ENCODE results near the gene LBHD2. TPM values are rescaled to one million over a fixed set of nuclear protein-coding genes. Genes with fewer than 3 reads are reported as not detected.

Gene LBHD2
- total and polyA plus RNA-seq, 2 of the 8 experiments (the other 6 are each of a cell fraction or from before 2014, with no cell fraction given) = not detected

- TF ChIP-seq ATF3 (IDR thresholded peaks at IDR 0.05; ENCODE audit: insufficient read depth, low read depth, low read length) (no peak), JUN (IDR thresholded peaks at IDR 0.05; ENCODE audit: low read depth, low read length) (no peak)
These were observed 49.5 kb downstream of the LBHD2 start (continued) for GRCh38 chr14:103133210-103134140.
